ENCODE data around the gene RPS6KC1.
"Not testable (repeated sequence)": the region's sequence is repeated elsewhere in the genome, so short reads cannot be mapped to it uniquely, and the experiment has no call there.

The RPS6KC1 gene

DNA sequence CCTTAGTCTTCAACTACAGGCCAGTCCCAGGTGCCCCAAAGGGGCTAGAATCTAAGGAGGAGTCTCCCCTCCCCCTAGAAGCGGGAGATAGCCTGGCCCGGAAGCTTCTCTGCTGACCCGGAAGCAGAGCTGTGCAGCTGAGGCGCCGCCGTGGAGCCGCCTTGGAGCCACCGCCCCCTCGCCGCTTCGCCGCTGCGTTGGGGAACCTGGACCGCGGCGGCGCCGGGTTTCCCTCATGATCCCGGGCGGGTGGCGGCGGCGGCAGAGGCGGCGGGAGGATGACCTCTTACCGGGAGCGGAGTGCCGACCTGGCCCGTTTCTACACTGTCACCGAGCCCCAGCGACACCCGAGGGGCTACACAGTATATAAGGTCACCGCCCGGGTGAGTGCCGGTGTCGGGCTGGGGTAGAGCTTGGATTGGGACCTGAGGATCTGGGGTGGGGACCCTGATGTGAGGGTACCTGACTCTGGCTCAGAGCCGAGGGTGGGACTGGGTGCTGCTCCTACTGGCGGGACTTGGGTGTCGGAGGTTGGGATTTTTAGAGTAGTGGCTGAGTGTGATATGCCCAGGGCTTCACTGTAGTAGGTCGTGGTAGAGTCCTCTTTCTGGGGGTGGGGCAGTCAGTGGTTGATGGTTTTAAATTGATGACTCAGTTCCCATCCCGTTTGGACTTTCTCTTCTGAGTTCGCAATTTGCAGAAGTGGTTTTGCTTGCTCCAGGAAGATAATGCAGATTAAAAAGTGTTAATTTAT lies at the start of gene RPS6KC1:
TSS of gene RPS6KC1 (plus strand) at position 115 of the 754 bp plus-strand sequence. CDS start at position 279, 164 bp downstream.
- peak; percentile 73 for DNase-seq

DNA sequence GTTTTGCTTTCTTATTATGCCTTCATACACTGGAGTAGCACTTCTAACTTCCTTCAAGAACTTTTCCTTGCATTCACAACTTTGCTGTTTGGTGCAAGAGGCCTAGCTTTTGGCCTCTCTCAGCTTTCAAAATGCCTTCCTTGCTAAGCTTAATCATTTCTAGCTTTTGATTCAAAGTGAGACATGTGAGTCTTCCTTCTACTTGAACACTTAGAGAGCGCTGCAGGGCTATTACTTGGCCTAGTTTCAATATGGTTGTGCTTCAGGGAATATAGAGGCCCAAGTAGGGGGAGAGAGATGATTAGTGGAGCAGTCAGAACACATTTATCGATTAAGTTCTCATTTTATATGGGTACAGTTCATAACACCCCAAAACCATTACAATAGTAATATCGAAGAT lies 47.8 kb upstream of the RPS6KC1 start:
- DNase-seq, result no peak

DNA sequence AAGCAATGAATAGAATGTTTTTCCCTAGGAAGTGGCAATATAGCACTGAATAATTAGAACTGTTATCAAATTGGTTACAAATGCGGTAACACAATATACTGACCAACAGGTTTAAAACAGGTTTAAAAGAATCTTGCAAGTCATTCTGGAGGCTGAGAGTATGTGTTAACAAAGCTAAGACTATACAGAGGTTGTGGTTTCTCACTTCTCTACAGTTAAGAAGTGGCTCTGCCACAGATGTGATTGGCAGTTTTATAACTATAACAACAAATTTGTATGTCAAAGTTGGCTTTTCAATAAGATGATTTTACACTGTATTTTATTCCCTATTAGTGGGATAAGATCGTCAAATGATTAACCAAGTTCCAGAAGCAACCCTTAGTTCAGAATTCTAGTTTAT lies 42.5 kb upstream of the RPS6KC1 start:
- DNase-seq, result no peak

DNA sequence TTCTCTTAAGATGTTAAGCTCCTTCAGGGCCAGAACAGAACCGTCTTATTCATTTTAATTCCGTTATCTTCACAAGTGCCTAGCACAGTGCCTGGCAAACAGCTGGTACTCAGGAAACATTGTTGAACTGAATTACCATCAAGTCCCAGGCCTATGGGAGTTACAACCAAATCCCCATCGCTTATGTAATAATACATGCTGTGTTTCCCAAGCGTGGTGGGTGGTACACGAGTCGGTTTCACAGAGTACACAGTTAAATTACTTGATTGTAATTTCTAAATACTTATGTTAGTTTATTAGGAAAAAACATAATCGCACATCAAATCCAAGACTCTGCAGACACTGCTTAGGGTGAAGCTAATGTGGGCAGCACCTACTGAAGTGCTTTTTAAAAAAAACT lies 36.4 kb upstream of the RPS6KC1 start:
- DNase-seq, result no peak

DNA sequence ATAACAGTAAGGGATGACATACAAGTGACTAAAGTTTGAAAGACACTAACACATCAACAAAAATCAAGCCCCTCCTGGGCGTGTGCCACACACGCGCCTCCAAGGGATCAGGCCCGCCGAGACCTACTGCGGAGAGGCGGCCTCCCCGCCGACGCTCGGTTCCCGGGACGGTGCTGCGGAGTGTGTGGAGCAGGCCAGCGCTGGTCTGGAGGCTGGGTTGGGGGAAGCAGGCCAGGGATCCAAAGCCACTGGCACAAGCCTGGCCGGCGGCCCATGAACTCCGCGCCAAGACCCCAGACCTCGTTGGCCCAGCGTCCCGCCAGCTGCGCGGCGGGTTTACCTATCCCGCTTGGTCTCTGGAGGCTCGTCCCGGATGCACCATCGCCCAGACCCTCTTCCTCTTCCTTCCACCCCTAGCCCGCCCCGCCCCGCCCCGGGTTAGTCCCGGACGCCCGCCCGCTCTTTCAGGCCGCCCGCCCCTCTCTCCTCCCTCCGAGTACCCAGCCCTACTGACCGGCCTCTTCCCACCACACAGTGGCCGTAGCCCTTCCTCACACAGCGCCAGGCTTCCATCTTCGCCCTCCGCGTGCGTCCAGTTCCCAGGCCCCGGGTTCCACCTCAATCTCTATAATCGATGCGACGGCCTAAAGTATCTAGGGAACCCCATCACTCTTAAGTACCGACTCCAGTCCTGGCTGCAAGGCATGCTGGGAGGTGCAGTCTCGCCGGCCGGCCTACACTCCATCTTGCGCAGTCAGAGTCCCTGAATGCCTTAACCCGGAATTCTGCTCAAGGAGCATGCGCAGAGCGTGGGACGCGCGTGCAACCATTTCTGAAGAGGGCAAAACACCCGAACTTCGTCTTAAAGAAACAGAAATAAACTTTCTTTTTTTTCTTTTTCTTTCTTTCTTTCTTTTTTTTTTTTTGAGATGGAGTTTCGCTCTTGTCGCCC lies 35.7 kb upstream of the RPS6KC1 start, which contains the start of gene ANGEL2:
TSS of gene ANGEL2 (minus strand) at position 769 of the 952 bp plus-strand sequence. CDS start at position 573, 196 bp downstream.
- peak; percentile 49 for DNase-seq

- no peak for DNase-seq
These were observed 33.4 kb upstream of the RPS6KC1 start for GRCh38 chr1:213017447-213018273.

DNA sequence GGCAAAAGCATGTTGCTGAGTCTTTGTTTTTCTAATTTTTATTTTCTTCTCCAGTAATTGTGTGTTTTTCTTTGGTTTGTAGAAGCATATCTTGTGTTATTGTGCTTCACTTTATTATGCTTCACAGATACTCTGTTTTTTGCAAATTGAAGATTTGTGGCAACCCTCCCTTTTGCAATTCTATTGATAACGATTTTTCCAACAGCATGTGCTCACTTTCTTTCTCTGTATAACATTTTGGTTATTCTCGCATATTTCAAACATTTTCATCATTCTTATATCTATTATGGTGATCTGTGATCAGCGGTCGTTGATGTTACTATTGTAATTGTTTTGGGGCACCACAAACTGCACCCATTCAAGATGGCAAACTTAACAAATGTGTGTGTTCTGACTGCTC lies 31.6 kb upstream of the RPS6KC1 start:
- DNase-seq, result no peak

- DNase-seq, result no peak
These were observed 31.0 kb upstream of the RPS6KC1 start for GRCh38 chr1:213020016-213020415.

- not testable (repeated sequence) for DNase-seq
These were observed 24.0 kb upstream of the RPS6KC1 start for GRCh38 chr1:213027024-213027423.

- no peak for DNase-seq
These were observed 18.4 kb upstream of the RPS6KC1 start for GRCh38 chr1:213032651-213033050.

GRCh38 chr1:213034713-213035112 lies 16.3 kb upstream of the RPS6KC1 start:
- DNase-seq, result no peak

DNA sequence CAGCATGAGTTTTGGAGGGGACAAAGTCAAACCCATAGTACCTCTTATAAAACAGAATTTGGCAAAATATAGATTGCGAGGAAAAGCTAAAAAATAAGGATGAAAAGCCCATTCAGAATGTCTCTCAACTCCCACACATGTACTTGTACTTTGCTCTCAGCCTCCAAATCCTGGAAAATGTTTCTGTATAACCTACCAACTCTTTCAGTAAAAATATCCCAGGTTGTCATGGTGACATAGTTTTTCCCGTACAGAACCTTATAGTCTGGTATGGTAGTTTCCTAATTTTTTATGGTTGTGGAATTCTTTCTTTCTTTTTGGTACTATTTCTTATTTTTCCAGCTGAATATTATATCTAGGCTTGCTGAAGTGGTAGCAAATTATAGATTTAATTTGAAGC lies 15.5 kb upstream of the RPS6KC1 start:
- DNase-seq, result no peak

DNA sequence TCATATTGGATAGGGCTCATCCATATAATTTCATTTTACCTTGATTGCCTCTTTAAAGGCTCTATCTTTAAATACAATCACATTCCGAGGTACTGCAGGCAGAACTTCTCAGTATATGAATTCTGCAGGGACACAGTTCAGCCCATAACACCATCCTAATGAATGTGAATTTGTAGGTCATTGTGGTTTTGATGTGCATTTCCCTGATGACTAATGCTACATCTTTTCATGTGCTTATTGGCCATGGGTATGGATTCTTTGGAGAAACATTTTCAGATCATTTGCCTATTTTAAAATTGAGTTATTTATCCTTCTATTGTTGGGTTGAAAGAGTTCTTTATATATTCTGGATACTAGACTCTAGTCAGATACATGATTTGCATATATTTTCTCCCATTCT lies 9.6 kb upstream of the RPS6KC1 start:
- DNase-seq, result no peak

DNA sequence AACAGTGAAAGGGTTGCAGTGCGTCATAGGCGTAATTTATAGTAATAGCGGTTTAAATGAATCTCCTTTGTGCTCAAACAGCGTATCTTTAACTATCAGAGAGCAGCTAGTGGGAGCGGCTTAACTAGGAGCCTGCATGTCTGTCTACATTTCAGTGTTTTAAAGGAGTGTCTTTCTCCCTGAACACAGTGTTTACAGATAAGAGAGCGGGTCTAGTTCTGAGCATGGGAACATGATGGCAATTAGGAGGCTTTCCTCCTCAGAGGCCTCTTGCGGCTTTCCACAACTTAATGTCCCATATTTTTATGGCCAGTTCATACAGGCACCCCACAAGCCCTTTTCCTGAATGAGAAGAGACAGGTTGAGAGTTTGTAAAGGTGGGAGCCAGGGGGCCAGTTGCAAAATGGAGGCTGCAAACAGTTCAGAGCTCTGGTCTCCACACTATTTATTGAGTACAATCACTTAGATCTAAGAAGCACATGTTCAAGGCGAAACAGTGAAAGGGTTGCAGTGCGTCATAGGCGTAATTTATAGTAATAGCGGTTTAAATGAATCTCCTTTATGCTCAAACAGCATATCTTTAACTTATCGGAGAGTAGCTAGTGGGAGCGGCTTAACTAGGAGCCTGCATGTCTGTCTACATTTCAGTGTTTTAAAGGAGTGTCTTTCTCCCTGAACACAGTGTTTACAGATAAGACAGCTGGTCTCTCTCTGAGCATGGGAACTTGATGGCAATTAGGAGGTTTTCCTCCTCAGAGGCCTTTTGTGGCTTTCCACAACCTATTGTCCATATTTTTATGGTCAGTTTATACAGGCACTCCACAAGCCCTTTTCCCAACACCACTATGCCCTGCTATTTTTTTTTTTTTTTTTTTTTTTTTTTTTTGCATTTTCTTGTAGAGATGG lies 5.5 kb upstream of the RPS6KC1 start:
- DNase-seq, result not testable (repeated sequence)

- DNase-seq, result no peak
These were observed 1.8 kb upstream of the RPS6KC1 start for GRCh38 chr1:213049232-213049631.

- peak; percentile 20 for DNase-seq
These were observed 305 bp upstream of the RPS6KC1 start for GRCh38 chr1:213050745-213051126.

GRCh38 chr1:213051881-213052202 lies 801 bp downstream of the RPS6KC1 start:
- DNase-seq, result no peak

GRCh38 chr1:213053455-213053854 lies 2.4 kb downstream of the RPS6KC1 start:
- no peak for DNase-seq

DNA sequence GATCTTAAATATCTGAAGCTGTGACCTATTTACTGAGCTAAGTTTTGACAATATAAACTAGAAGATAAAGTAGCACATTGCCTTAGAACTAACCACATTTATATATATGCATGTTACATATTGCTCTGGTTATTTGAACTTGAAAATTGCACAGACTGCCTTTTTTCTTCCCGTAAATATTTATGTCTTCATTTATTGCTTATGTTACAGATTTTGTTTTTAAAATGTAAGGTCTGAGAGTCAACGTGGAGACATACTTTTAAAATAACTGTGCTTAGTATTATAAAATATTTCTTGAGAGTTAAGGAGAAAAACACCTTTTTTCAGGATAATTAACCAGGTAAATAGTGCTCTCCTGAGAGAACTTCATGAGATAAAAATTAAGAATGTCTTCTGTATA lies 3.1 kb downstream of the RPS6KC1 start:
- no peak for DNase-seq

- no peak for DNase-seq
These were observed 3.9 kb downstream of the RPS6KC1 start for GRCh38 chr1:213054733-213055591.

DNA sequence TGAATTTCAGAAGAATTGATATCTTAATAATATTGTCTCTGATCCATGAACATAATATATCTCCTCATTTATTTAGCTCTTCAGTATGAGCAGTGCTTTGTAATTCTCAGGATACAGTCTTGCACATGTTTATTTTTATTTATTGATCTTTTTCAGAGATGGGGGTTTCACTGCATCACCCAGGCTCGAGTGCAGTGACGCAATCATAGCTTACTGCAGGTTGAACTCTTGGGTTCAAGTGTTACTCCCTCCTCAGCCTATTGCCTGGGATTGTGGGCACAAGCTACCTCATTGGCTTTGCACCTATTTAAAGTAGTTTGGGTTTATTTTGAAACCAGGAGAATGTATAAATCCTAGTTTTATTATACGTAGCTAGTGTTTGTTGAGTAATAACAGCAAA lies 4.7 kb downstream of the RPS6KC1 start:
- no peak for DNase-seq

All from 8988T (cell line).